Activated CD4-positive, alpha-beta memory T cell treated with anti-CD3 and anti-CD28 coated beads, Interleukin-2, amount 10 ng/mL, durations not matched to agents 7 days and 5 days (primary cell): ENCODE results near the gene RNF130. TPM values are rescaled to one million over a fixed set of nuclear protein-coding genes. Genes with fewer than 3 reads are reported as not detected.
"Not testable (repeated sequence)": the region's sequence is repeated elsewhere in the genome, so short reads cannot be mapped to it uniquely, and the experiment has no call there.

Experiments used
- CTCF ChIA-PET: fragments of 350-600 bp; sonication (Branson Sonifier 250); formaldehyde crosslinking; loops from one replicate; lab custom pipeline; 2021; ENCODE audit warnings: antibody characterized with exemption, inconsistent platforms; lab: Charles Lee
- POLR2A ChIA-PET: fragments of 350-600 bp; sonication (Branson Sonifier 250); formaldehyde crosslinking; loops from one replicate; lab custom pipeline; 2021; ENCODE audit warnings: antibody characterized with exemption; lab: Charles Lee
- DNase-seq: peaks from one replicate; pipeline ENCODE4 v3.0.0-alpha.2; 2020
- H3K27ac Mint-ChIP-seq: one replicate; pipeline ENCODE4 v1.8.0; 2021; ENCODE audit warnings: mild to moderate bottlenecking, mixed read lengths
- H3K27me3 Mint-ChIP-seq: one replicate; pipeline ENCODE4 v1.8.0; 2021; ENCODE audit warnings: mixed read lengths
- H3K36me3 Mint-ChIP-seq: one replicate; pipeline ENCODE4 v1.8.0; 2021; ENCODE audit warnings: low read depth, mixed read lengths
- H3K4me1 Mint-ChIP-seq: one replicate; pipeline ENCODE4 v1.8.0; 2021; ENCODE audit warnings: mixed read lengths
- H3K4me3 Mint-ChIP-seq: one replicate; pipeline ENCODE4 v1.8.0; 2021; ENCODE audit warnings: mild to moderate bottlenecking, mixed read lengths
- H3K9me3 Mint-ChIP-seq: one replicate; pipeline ENCODE4 v1.8.0; 2021; ENCODE audit warnings: mixed read lengths
- total RNA-seq, 2 experiments: library from RNA; stranded (reverse); gene quantifications; one replicate each; pipeline ENCODE4 v1.2.3, GENCODE V29; 2021

RNF130 gene
- total RNA-seq, 2 experiments from 2014 or later, result 2.9 to 3.4 TPM

DNA sequence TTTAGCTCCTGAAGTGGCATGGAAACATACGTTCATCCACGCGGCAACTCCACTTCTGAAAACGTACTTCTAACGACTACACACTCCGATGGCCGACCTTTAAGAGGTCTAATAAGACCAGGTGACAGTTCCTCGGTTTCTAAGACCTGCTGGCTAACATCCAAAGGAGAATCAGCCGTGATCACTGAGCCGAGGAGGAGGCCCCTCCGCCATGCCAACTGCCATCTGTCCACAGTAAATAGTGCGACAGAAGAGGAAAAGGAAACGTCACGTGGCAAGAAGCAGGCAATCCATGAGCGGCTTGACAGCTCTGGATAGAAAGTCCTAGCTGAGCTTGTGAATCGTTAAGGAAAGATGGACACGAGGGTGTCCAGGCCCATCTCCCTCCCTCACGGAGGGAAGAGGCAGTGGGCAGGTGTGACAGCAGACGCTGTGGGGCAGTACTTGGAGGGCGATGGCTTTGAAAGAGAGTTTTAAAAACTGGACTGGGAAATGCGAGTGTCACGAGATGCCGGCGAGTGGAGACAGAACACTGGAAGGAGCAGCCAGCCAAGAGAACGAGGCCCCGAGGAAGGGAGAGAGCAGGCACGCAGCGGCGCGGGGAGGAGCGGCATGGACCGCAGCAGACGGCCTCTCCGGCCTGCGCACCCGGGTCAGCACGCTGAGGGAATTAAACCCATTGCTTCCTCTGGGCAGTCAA, 97.2 kb downstream of the RNF130 start:
- Mint-ChIP-seq H3K9me3 (no peaks in the 10 kb centered on the region), H3K36me3 (no peaks in the 10 kb centered on the region), H3K4me3 (no peak overlapping the region), H3K27ac (no peak overlapping the region), H3K4me1 (no peaks in the 10 kb centered on the region), H3K27me3 (no peaks in the 10 kb centered on the region)
- POLR2A ChIA-PET, result no interaction called here
- CTCF ChIA-PET, result interaction anchor here (1.0 to 1.3 kb wide), 3 partner anchors 27 to 173 kb away, joined by 3 to 5 read pairs (median 3); no protein-coding TSS in a partner anchor
- no peak for DNase-seq

DNA sequence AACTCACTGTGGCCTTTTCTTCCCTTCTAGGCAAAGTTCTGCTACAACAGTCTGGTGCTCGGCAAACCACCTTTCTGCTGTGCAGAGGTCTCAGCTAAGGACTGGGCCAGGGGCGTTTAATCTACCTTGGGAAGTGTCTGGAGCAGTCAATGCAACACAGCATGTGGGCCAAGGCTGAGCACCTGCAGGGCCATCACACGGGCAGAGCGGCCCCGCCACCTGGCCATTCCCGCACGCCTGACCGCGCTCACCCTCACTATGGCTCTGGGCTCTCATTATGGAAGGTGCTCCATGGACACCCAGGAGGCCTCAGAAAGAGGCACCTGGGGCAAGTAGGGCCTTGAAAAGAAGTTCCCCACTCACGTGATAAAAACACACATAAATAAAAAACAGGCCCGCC, 98.2 kb downstream of the RNF130 start:
- POLR2A ChIA-PET, result no interaction called here
- no peak for DNase-seq
- Mint-ChIP-seq H3K9me3 (no peaks in the 10 kb centered on the region), H3K4me3 (no peak overlapping the region), H3K4me1 (no peaks in the 10 kb centered on the region), H3K27me3 (no peaks in the 10 kb centered on the region), H3K36me3 (no peaks in the 10 kb centered on the region), H3K27ac (no peak overlapping the region)
- CTCF ChIA-PET, result interaction anchor here (0.7 kb wide), 1 partner anchor 24 kb away, joined by 3 read pairs; no protein-coding TSS in a partner anchor

DNA sequence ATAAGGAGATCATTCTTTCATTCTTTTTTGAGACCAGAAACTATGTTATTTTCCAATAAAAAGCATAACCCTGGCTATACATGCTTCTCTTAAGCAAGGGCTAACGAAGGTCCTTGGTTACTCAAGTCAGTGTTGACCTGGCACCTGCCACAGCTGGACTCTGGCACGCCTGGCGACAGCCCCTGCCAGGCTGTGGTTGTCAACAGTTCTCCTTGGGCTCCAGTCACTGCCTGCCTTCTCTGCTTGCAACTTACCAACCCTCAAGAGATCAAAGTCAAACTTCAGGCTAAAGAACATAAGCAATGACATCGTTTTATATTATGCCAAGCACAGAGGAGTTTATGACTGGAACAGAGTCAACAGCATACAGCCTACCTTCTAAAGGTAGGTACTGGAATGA, 102.4 kb downstream of the RNF130 start:
- Mint-ChIP-seq H3K27me3 (no peaks in the 10 kb centered on the region), H3K4me1 (no peaks in the 10 kb centered on the region), H3K9me3 (no peaks in the 10 kb centered on the region), H3K36me3 (no peaks in the 10 kb centered on the region), H3K4me3 (no peak overlapping the region), H3K27ac (no peak overlapping the region)
- CTCF ChIA-PET, result no interaction called here
- POLR2A ChIA-PET, result no interaction called here
- DNase-seq, result no peak

DNA sequence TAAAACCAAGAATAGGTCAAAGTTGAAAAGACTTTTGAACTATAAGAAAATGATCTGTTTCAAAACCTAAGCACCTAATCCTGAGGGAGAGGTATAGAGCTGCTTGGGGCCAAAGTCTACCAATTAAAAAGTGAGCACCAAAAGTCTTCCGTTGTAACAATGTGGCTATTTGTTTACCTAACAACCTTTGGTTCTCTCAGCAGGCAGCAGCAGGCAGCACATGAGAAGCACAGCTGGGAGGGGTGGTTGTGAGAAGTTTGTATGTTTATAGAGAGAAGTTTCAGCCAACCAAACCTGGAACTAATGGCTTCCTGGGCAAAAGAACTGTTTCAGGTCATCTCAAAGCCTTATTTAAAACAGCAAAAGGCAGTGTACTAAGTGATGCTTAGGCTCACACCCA, 104.1 kb downstream of the RNF130 start:
- Mint-ChIP-seq H3K4me1 (no peaks in the 10 kb centered on the region), H3K36me3 (no peaks in the 10 kb centered on the region), H3K27ac (no peak overlapping the region), H3K4me3 (no peak overlapping the region), H3K9me3 (no peaks in the 10 kb centered on the region), H3K27me3 (no peaks in the 10 kb centered on the region)
- ChIA-PET CTCF (no interaction called here), POLR2A (no interaction called here)
- no peak for DNase-seq

DNA sequence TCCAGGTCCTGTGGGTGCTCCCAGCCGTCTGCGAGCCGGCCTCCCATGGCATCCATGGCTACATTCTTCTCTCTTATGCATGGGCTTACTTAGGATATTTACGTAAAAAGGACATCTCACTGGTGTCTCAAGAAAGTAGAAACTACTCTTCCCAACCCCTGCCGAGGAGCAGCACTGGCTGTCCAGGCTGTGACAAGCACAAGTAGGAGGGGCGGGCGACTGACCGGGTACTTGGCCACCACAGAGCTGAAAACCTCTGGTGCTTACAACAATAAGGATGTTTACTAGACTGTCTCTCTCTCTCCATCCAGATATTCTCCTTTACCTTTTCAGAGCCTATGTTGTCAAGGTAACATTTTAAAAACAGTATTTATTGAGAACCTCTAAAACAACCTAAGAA, 107.5 kb downstream of the RNF130 start:
- Mint-ChIP-seq H3K27ac (no peak overlapping the region), H3K36me3 (no peaks in the 10 kb centered on the region), H3K27me3 (no peaks in the 10 kb centered on the region), H3K4me1 (no peaks in the 10 kb centered on the region), H3K4me3 (no peak overlapping the region), H3K9me3 (no peaks in the 10 kb centered on the region)
- no peak for DNase-seq
- CTCF ChIA-PET, result no interaction called here
- POLR2A ChIA-PET, result no interaction called here

DNA sequence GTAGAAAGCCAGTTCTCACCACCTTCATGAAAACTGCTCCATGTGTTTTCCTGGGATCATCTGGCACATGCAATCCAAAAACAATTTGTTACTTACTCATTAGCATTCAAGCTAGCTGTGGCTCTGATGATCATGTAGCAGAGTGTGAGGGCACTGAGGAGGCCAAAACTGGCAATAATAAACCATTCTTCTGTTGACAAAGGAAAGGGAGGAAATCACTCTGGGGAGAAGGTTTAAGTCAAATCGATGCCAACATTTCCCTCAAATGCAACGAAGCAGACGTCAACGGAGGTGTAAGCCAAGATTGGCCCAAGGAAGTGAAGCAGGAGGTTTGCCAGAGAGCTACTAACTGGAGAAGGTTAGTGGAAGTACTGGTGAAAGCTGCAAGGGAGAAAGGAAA, 108.2 kb downstream of the RNF130 start:
- H3K27ac Mint-ChIP-seq, result no peak overlapping the region
- POLR2A ChIA-PET, result no interaction called here
- DNase-seq, result no peak
- no peak overlapping the region for H3K4me3 Mint-ChIP-seq
- no peaks in the 10 kb centered on the region for H3K36me3 Mint-ChIP-seq
- no peaks in the 10 kb centered on the region for H3K4me1 Mint-ChIP-seq
- H3K27me3 Mint-ChIP-seq, result no peaks in the 10 kb centered on the region
- CTCF ChIA-PET, result no interaction called here
- H3K9me3 Mint-ChIP-seq, result no peaks in the 10 kb centered on the region

DNA sequence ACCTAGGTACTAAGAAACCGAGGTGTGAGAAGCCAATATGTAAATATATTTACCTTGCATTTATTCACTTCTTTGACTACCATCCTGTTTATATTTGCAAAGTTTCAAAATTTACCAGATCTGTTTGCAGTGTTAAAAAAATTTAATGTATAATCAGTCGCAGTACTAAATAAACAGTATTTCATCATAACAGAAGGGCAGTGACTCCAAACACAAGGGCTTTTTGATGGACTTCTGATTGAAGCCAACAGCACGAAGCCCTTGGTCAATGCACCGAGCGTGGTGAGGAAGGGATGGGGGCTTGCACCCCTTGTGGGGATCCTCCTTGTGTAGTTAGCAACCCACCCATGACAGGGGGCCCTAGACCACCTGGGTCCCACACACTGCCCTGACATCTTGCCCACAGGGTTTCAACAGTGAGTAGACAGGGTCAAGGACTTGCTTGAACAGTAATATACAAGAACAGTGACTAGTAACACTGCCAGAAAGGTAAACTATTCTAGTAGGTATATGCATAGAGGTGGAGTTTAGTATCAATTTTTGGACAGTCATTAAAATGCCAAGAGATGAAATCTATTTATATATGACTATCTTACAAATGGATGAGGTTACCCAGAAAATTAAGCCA, 111.2 kb downstream of the RNF130 start:
- ChIA-PET CTCF (no interaction called here), POLR2A (no interaction called here)
- Mint-ChIP-seq H3K36me3 (no peaks in the 10 kb centered on the region), H3K27me3 (no peaks in the 10 kb centered on the region), H3K4me3 (no peak overlapping the region), H3K9me3 (no peaks in the 10 kb centered on the region), H3K27ac (no peak overlapping the region), H3K4me1 (no peaks in the 10 kb centered on the region)
- DNase-seq, result no peak

DNA sequence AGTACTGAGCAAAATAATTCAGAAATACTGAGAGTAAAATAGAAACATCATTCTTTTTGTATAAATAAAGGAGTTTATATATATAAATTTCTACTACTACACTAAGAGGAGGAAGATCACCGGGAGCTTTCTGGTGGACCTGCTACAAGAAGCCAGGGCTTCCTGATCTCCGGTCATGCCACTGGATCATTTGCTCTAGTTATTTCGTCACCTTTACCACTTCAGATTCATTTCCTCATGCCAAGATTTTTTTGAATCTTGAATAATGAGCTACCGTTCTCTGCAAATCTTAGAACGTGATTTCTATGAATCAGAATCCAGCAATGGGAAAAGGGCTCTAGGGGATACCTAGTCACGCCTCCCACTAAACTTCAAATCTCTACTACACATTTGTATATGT, 111.9 kb downstream of the RNF130 start:
- H3K4me3 Mint-ChIP-seq, result no peak overlapping the region
- no peaks in the 10 kb centered on the region for H3K4me1 Mint-ChIP-seq
- no peak overlapping the region for H3K27ac Mint-ChIP-seq
- no peaks in the 10 kb centered on the region for H3K36me3 Mint-ChIP-seq
- POLR2A ChIA-PET, result no interaction called here
- H3K9me3 Mint-ChIP-seq, result no peaks in the 10 kb centered on the region
- no peak for DNase-seq
- no peaks in the 10 kb centered on the region for H3K27me3 Mint-ChIP-seq
- CTCF ChIA-PET, result no interaction called here

DNA sequence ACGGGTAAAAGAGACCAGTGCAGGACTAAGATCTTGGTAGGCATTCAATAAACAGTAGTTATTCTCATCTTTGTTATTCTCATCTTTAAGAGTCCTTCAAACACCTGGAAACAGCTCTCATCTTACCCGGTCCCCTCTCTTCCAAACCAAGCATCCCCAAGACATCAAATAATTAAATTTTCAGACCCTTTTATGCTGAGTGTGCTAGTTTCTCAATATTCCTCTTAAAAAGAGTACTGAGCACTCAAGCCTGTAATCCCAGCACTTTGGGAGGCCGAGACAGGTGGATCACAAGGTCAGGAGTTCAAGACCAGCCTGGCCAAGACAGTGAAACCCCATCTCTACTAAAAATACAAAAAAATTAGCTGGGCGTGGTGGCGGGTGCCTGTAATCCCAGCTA, 112.4 kb downstream of the RNF130 start:
- POLR2A ChIA-PET, H3K36me3 Mint-ChIP-seq, H3K27me3 Mint-ChIP-seq, CTCF ChIA-PET, DNase-seq, H3K4me1 Mint-ChIP-seq, H3K9me3 Mint-ChIP-seq, H3K27ac Mint-ChIP-seq, H3K4me3 Mint-ChIP-seq: not testable (repeated sequence)

DNA sequence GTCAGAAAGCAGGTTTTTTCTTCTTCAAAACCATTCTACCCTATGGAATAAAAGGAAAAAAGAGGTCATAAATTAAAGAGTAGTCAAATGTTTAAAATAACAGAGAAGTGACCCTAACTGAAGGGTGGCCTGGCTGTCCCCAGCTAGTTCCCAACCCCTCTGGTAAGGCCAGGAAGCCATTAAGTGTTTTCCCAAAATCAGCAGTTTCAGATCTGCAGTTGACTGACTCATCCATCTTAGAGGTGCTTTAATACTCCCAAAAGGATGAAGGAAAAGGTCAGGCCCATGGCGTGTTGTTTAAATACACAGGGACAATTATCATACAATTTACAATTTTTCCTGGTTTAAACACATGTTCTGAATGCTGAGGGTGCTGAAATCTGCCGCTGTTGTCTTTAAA, 115.9 kb downstream of the RNF130 start:
- ChIA-PET CTCF (no interaction called here), POLR2A (no interaction called here)

DNA sequence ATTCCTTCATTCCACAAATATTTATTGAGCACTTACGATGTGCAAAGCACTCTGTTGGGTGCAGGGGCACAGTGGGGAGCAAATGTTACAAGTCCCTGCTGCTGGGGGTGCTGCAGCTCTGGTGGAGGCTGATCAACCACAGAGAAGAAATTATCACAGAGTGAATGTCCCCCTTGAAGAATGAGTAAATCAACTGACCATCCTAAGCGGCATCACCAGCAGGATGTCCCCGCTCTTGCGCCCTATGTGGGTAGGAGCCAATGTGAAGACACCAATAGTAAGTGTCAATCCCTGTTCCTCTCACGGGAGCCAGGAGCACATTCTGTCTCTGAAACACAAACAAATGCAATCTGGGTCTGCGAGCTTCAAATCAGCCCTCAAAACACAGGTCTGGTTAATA, 116.5 kb downstream of the RNF130 start:
- H3K27me3 Mint-ChIP-seq, result no peaks in the 10 kb centered on the region
- CTCF ChIA-PET, result no interaction called here
- no peaks in the 10 kb centered on the region for H3K9me3 Mint-ChIP-seq
- H3K27ac Mint-ChIP-seq, result no peak overlapping the region
- POLR2A ChIA-PET, result no interaction called here
- no peak for DNase-seq
- no peaks in the 10 kb centered on the region for H3K4me1 Mint-ChIP-seq
- no peak overlapping the region for H3K4me3 Mint-ChIP-seq
- H3K36me3 Mint-ChIP-seq, result no peaks in the 10 kb centered on the region

More for the DNA sequence above, 115.9 kb downstream of the RNF130 start:
- Mint-ChIP-seq H3K27ac (no peak overlapping the region), H3K9me3 (no peaks in the 10 kb centered on the region), H3K4me1 (no peaks in the 10 kb centered on the region), H3K36me3 (no peaks in the 10 kb centered on the region), H3K27me3 (no peaks in the 10 kb centered on the region), H3K4me3 (no peak overlapping the region)
- DNase-seq, result no peak

DNA sequence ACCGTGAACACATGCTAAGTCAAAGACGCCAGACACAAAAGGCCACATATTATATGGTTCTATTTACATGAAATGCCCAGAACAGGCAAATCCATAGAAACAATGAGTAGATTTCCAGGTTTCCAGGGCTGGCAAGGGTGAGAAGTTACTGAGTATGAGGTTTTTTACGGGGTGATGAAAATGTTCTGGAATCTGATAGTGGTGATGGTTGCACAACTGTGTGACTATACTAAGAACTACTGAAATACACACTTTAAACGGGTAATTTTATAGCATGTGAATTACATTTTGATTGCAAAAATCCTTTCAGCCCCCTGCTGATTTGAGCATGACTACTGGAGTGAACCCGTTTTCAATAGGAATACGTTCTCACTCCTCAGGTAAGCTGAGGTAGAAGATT, 117.1 kb downstream of the RNF130 start:
- POLR2A ChIA-PET, result no interaction called here
- Mint-ChIP-seq H3K36me3 (no peaks in the 10 kb centered on the region), H3K4me3 (no peak overlapping the region), H3K4me1 (no peaks in the 10 kb centered on the region), H3K27me3 (no peaks in the 10 kb centered on the region), H3K9me3 (no peaks in the 10 kb centered on the region), H3K27ac (no peak overlapping the region)
- CTCF ChIA-PET, result no interaction called here
- no peak for DNase-seq

DNA sequence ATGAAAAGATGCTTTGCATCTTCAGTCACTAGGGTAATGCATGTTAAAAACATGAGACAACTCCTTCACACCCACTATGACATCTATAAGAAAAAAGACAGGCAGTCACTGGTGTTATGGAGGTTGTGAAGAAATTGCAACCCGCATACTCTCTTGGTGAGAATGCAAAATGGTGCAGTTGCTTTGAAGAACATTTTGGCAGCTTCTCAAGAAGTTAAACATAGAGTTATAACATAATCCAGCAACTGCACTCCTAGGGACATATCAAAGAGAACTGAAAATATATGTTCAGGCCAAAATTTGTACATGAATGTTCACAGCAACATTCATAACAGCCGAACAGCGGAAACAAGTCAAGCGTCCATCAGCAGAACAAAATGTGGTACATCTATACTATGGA, 117.6 kb downstream of the RNF130 start:
- no peaks in the 10 kb centered on the region for H3K36me3 Mint-ChIP-seq
- CTCF ChIA-PET, result no interaction called here
- H3K27ac Mint-ChIP-seq, result no peak overlapping the region
- no peaks in the 10 kb centered on the region for H3K9me3 Mint-ChIP-seq
- DNase-seq, result no peak
- POLR2A ChIA-PET, result no interaction called here
- H3K4me3 Mint-ChIP-seq, result no peak overlapping the region
- H3K27me3 Mint-ChIP-seq, result no peaks in the 10 kb centered on the region
- H3K4me1 Mint-ChIP-seq, result no peaks in the 10 kb centered on the region
